Activated CD8-positive, alpha-beta T cell treated with anti-CD3 and anti-CD28 coated beads for 36 hours (primary cell): ENCODE data around the gene EPRS1. TPM values are rescaled to one million over a fixed set of nuclear protein-coding genes. Genes with fewer than 3 reads are reported as not detected.

Source experiments
- total RNA-seq, 2 experiments: library from RNA; stranded (reverse); gene quantifications; one replicate each; pipeline ENCODE4 v1.2.3, GENCODE V29; 2021

EPRS1 gene
- total RNA-seq, 2 experiments from 2014 or later, result 200 to 210 TPM

Other genes with a start within 250 kb of the EPRS1 start
- not detected for gene SLC30A10, start 117.9 kb downstream of the EPRS1 start, total RNA-seq
- gene BPNT1, start 43.3 kb upstream of the EPRS1 start, total RNA-seq, result 10 to 100 TPM; 19.6 to 25.3 TPM
- 10 to 100 TPM; 75.0 to 75.2 TPM for gene IARS2, start 47.6 kb upstream of the EPRS1 start, total RNA-seq
- 10 to 100 TPM; 50.6 to 53.5 TPM for gene RAB3GAP2, start 225.9 kb upstream of the EPRS1 start, total RNA-seq